LNCaP clone FGC (cell line): Measurements from ENCODE around the gene ABLIM1.

ENCODE experiments used
- DNase-seq: peaks from one replicate; pipeline ENCODE4 v3.0.0-alpha.2; 2011; ENCODE audit warnings: low read depth
- H3K4me3 ChIP-seq: 2 replicates; pipeline ENCODE4 v1.5.1; 2011; ENCODE audit warnings: mild to moderate bottlenecking, low read depth, low read length, control low read depth
- CTCF ChIP-seq: IDR thresholded peaks from 2 replicates; pipeline ENCODE4 v1.5.1; 2012; ENCODE audit warnings: mild to moderate bottlenecking; ENCODE audit not compliant: control insufficient read depth, insufficient read depth; ENCODE audit errors: extremely low read depth

ABLIM1 gene

DNA sequence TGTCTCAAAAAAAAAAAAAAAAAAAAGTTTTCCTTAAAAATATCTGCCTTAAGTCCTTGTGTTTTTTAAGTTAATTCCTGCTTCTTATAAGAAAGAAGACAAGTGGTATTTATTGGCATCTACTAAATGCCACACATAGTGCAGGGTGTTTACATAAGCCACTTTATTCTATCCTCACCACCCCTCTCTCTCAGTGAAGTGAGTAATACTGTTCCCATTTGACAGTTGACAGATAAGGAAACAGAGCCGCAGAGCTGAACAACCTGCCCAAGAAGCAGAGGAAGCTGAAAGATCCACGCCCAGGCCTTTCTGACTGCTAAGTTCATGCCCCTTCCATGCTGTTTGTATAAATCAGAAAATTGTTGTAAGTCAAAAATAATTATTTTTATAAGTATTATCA is 54.1 kb downstream of the ABLIM1 start:
- DNase-seq: no peak
- TF ChIP-seq CTCF: no peak
- no peak overlapping the region for H3K4me3 ChIP-seq

DNA sequence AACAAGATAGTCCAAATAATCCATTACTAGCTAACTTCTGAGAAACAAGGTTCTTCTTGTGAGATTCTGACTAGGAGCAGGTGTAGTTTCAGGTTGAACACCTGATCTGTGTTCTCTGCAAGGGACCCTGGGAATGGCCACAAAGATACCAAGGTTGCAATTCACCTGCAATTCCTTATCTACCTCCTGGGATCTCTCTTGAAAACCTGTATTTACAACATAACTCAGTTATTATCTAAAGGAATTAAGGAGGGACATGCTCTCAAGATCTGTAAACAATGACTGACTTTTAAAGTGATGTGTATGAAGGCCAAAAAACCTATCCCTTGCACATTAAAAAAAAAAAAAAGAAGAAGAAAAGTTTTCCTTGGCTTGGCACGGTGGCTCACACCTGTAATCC is 54.8 kb downstream of the ABLIM1 start:
- TF ChIP-seq CTCF: no peak
- H3K4me3 ChIP-seq: no peak overlapping the region
- DNase-seq: no peak

- TF ChIP-seq CTCF: no peak
- no peak overlapping the region for H3K4me3 ChIP-seq
- DNase-seq: no peak
Measured at GRCh38 chr10:114600057-114600456, 58.0 kb downstream of the ABLIM1 start.

DNA sequence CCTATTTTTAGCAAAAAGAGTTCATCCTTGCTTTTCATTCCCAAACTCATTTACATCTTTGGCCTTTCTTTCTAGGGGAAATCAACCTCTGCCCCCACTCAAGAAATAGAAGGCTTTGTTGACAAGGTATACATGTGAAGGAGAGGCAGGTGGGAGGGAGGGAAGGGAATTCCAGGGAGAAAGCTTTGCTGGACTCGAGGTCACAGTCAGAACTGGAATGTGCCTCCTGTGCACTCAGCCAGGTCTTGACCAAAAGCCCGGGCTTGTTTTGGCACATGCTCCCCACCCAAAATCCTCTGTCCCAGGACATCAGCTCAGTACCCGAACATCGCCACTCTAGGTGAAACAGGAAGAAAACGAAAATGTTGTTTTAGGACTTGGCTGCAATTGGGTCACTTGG is 61.3 kb downstream of the ABLIM1 start:
- TF ChIP-seq CTCF: no peak
- H3K4me3 ChIP-seq: no peak overlapping the region
- no peak for DNase-seq

- H3K4me3 ChIP-seq: no peak overlapping the region
- DNase-seq: no peak
- TF ChIP-seq CTCF: no peak
Measured at GRCh38 chr10:114593816-114594468, 64.1 kb downstream of the ABLIM1 start.

- DNase-seq: no peak
- no peak for TF ChIP-seq CTCF
- no peak overlapping the region for H3K4me3 ChIP-seq
Measured at GRCh38 chr10:114593240-114593792, 64.8 kb downstream of the ABLIM1 start.

DNA sequence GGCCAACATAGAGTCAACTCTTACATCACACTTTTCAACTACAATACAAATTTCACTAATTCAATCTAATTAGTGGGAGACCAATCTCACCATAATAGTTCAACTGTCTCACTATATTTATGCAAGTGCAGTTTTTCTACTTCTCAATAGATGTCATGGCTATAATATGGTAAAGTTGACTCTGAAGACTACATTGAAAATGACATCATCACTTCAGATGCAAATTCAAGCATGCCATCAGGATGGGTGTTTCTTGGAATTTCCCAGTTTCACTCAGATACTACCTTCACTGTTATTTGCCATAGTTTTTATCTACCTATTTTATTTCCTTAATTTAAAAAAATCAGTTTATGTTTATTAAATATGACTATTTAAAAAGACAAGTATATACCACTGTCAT is 67.1 kb downstream of the ABLIM1 start:
- DNase-seq: no peak
- H3K4me3 ChIP-seq: no peak overlapping the region
- no peak for TF ChIP-seq CTCF
